Colonic mucosa (tissue), 4 donors: ENCODE data around the gene IL36G. TPM values are rescaled to one million over a fixed set of nuclear protein-coding genes. Genes with fewer than 3 reads are reported as not detected.

ENCODE experiments used
- DNase-seq: peaks from one replicate; pipeline ENCODE4 v3.0.0-alpha.2; 2020
- H3K27ac ChIP-seq: fragments of 200-600 bp; one replicate; pipeline ENCODE4 v1.8.0; 2021
- H3K27me3 ChIP-seq: fragments of 200-600 bp; one replicate; pipeline ENCODE4 v1.8.0; 2021
- H3K36me3 ChIP-seq: fragments of 200-600 bp; one replicate; pipeline ENCODE4 v1.8.0; 2021
- H3K4me1 ChIP-seq: fragments of 200-600 bp; one replicate; pipeline ENCODE4 v1.8.0; 2021; ENCODE audit warnings: mild to moderate bottlenecking
- H3K4me3 ChIP-seq: fragments of 200-600 bp; one replicate; pipeline ENCODE4 v1.8.0; 2021
- H3K9ac ChIP-seq, 2 donors: one replicate each; pipeline ENCODE4 v1.7.0; 2013; ENCODE audit warnings: control low read depth in 2 of 2, low read depth in 2 of 2, low read length in 2 of 2
- H3K9me3 ChIP-seq: fragments of 200-600 bp; one replicate; pipeline ENCODE4 v1.8.0; 2021
- intact Hi-C: fragments of 100-400 bp; cut with DNase I; formaldehyde crosslinking; loops from one replicate; pipeline ENCODE4 v1.14.1; 2022
- total RNA-seq, 2 donors: library from RNA; stranded (reverse); fragmentation: NEBNext Ultra II Directional in 1 of 2; extraction: Animal tissue kit (Norgen Biotek cat#: 25700) in 1 of 2; gene quantifications; one replicate each; pipeline ENCODE4 v1.2.1, GENCODE V29; 2021
- TF ChIP-seq, protein P1 (sequence below): fragments of 200-600 bp; IDR thresholded peaks from one replicate; pipeline ENCODE4 v1.8.0; 2022; ENCODE audit warnings: antibody characterized with exemption, mild to moderate bottlenecking
- donor health status: healthy.
- donor health status: DM: no; HTN: no; CAD: no.
- donor health status: DM: no; HTN: no; CAD: no.

IL36G gene
- total RNA-seq, 2 donors from 2014 or later: 0.40 to 0.69 TPM

DNA sequence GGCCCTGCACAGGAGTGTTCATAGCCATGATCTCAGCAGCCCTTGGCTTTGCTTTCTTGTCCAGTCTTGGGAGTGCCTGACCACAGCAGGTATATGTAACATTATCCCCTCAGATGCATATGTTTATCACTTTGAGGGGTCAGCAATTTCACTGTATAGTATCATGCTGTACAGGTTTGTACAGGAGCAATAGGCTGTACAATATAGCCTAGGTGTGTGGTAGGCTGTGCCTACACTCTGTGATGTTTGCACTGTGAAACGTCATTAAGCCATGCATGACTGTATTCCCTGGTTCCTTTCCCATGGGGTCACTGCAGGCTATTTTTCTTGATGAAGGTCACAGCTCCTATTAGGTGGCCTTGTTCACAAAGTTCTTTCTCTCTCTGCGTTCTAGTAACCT is 4.7 kb upstream of the IL36G start:
- no peaks in the 10 kb centered on the region for H3K4me1 ChIP-seq
- no peaks in the 10 kb centered on the region for H3K27me3 ChIP-seq
- no peaks in the 10 kb centered on the region for H3K36me3 ChIP-seq
- TF ChIP-seq, protein P1, sequence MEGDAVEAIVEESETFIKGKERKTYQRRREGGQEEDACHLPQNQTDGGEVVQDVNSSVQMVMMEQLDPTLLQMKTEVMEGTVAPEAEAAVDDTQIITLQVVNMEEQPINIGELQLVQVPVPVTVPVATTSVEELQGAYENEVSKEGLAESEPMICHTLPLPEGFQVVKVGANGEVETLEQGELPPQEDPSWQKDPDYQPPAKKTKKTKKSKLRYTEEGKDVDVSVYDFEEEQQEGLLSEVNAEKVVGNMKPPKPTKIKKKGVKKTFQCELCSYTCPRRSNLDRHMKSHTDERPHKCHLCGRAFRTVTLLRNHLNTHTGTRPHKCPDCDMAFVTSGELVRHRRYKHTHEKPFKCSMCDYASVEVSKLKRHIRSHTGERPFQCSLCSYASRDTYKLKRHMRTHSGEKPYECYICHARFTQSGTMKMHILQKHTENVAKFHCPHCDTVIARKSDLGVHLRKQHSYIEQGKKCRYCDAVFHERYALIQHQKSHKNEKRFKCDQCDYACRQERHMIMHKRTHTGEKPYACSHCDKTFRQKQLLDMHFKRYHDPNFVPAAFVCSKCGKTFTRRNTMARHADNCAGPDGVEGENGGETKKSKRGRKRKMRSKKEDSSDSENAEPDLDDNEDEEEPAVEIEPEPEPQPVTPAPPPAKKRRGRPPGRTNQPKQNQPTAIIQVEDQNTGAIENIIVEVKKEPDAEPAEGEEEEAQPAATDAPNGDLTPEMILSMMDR: no peak
- no peak overlapping the region for H3K4me3 ChIP-seq
- no peak overlapping the region for H3K27ac ChIP-seq
- intact Hi-C loops: no loop called here
- DNase-seq: no peak
- H3K9me3 ChIP-seq: no peaks in the 10 kb centered on the region
- no peak overlapping the region for H3K9ac ChIP-seq

- Histone ChIP-seq H3K27ac (no peak overlapping the region), H3K4me1 (no peaks in the 10 kb centered on the region), H3K4me3 (no peak overlapping the region), H3K27me3 (no peaks in the 10 kb centered on the region), H3K9ac (no peak overlapping the region), H3K36me3 (no peaks in the 10 kb centered on the region), H3K9me3 (no peaks in the 10 kb centered on the region)
- intact Hi-C loops: no loop called here
- TF ChIP-seq, protein P1: no peak
- no peak for DNase-seq
These were observed 1.9 kb downstream of the IL36G start for GRCh38 chr2:112979731-112980130.

GRCh38 chr2:112980537-112980936 is 2.7 kb downstream of the IL36G start:
- H3K9ac ChIP-seq: no peak overlapping the region
- H3K27me3 ChIP-seq: no peaks in the 10 kb centered on the region
- intact Hi-C loops: no loop called here
- no peaks in the 10 kb centered on the region for H3K36me3 ChIP-seq
- TF ChIP-seq, protein P1: no peak
- H3K27ac ChIP-seq: no peak overlapping the region
- no peaks in the 10 kb centered on the region for H3K9me3 ChIP-seq
- H3K4me3 ChIP-seq: no peak overlapping the region
- H3K4me1 ChIP-seq: no peaks in the 10 kb centered on the region
- DNase-seq: no peak

DNA sequence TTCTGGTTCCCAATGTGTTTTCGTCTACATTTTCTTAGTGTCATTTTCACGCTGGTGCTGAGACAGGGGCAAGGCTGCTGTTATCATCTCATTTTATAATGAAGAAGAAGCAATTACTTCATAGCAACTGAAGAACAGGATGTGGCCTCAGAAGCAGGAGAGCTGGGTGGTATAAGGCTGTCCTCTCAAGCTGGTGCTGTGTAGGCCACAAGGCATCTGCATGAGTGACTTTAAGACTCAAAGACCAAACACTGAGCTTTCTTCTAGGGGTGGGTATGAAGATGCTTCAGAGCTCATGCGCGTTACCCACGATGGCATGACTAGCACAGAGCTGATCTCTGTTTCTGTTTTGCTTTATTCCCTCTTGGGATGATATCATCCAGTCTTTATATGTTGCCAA is 7.3 kb downstream of the IL36G start:
- H3K9me3 ChIP-seq: no peaks in the 10 kb centered on the region
- H3K27ac ChIP-seq: no peak overlapping the region
- TF ChIP-seq, protein P1: no peak
- H3K4me3 ChIP-seq: no peak overlapping the region
- no peak for DNase-seq
- H3K4me1 ChIP-seq: no peaks in the 10 kb centered on the region
- no peak overlapping the region for H3K9ac ChIP-seq
- no peaks in the 10 kb centered on the region for H3K27me3 ChIP-seq
- intact Hi-C loops: no loop called here
- no peaks in the 10 kb centered on the region for H3K36me3 ChIP-seq

GRCh38 chr2:112989611-112990010 is 11.8 kb downstream of the IL36G start:
- Histone ChIP-seq H3K9ac (no peak overlapping the region), H3K4me1 (no peaks in the 10 kb centered on the region)
- TF ChIP-seq, protein P1: no peak

GRCh38 chr2:112993831-112994230 is 16.0 kb downstream of the IL36G start:
- Histone ChIP-seq H3K27ac (no peak overlapping the region), H3K27me3 (no peaks in the 10 kb centered on the region), H3K9me3 (no peaks in the 10 kb centered on the region), H3K9ac (no peak overlapping the region), H3K4me3 (no peak overlapping the region), H3K36me3 (no peaks in the 10 kb centered on the region), H3K4me1 (no peaks in the 10 kb centered on the region)
- TF ChIP-seq, protein P1: no peak
- intact Hi-C loops: no loop called here
- DNase-seq: no peak

More at GRCh38 chr2:112989611-112990010, 11.8 kb downstream of the IL36G start:
- no peak for DNase-seq
- H3K27me3 ChIP-seq: no peaks in the 10 kb centered on the region
- H3K4me3 ChIP-seq: no peak overlapping the region
- H3K36me3 ChIP-seq: no peaks in the 10 kb centered on the region
- intact Hi-C loops: no loop called here
- H3K27ac ChIP-seq: no peak overlapping the region
- H3K9me3 ChIP-seq: no peaks in the 10 kb centered on the region
